Endothelial cell of umbilical vein (primary cell): ENCODE results near the gene ZNF446.

Experiments
- EZH2 ChIP-seq: IDR thresholded peaks from 2 replicates; pipeline ENCODE4 v1.6.1; 2012; ENCODE audit warnings: borderline replicate concordance, low read depth, mild to moderate bottlenecking, moderate library complexity, low read length, inconsistent platforms; ENCODE audit not compliant: severe bottlenecking
- POLR2A ChIP-seq: IDR thresholded peaks from 2 replicates; pipeline ENCODE4 v1.6.1; 2012; ENCODE audit warnings: low read depth, mild to moderate bottlenecking, control low read depth, low read length
- POLR2AphosphoS5 ChIP-seq: IDR thresholded peaks from 2 replicates; pipeline ENCODE4 v1.6.1; 2012; ENCODE audit warnings: low read depth, mild to moderate bottlenecking, control low read depth, low read length, moderate library complexity; ENCODE audit not compliant: insufficient read depth
- TF ChIP-seq, protein P1 (sequence below), 2 donors: IDR thresholded peaks; 1 replicate in 1 of 2; 2 replicates in 1 of 2; pipeline ENCODE4 v1.5.1; 2011; ENCODE audit warnings: low read length in 2 of 2, mild to moderate bottlenecking in 2 of 2, moderate library complexity in 2 of 2, control low read depth in 1 of 2, inconsistent platforms in 1 of 2, low read depth in 1 of 2; ENCODE audit not compliant: insufficient read depth in 1 of 2; ENCODE audit errors: extremely low read depth in 1 of 2
- TF ChIP-seq, protein P2 (sequence below): IDR thresholded peaks from 2 replicates; pipeline ENCODE4 v1.6.1; 2011; ENCODE audit not compliant: insufficient read depth, insufficient read length

DNA sequence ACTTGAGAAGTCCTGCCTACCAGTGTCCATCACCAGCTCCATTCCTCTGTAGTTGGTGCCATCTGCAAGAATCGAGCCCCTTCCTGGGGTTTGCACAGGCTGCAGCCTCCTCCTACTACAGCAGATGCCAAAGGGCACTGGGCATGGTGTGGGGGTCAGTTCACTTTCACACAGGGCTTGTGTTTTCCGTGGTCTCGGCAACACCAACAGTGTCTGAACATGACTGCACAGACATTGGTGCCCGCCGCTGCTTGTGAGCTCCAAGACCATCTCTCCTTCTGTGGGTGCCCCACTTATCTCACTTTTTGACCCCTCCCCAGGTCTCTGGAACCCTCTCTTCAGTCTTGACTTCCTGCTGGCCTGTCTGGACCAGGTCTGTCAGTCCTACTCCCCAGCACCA lies 15.2 kb downstream of the ZNF446 start:
- TF ChIP-seq, protein P1, sequence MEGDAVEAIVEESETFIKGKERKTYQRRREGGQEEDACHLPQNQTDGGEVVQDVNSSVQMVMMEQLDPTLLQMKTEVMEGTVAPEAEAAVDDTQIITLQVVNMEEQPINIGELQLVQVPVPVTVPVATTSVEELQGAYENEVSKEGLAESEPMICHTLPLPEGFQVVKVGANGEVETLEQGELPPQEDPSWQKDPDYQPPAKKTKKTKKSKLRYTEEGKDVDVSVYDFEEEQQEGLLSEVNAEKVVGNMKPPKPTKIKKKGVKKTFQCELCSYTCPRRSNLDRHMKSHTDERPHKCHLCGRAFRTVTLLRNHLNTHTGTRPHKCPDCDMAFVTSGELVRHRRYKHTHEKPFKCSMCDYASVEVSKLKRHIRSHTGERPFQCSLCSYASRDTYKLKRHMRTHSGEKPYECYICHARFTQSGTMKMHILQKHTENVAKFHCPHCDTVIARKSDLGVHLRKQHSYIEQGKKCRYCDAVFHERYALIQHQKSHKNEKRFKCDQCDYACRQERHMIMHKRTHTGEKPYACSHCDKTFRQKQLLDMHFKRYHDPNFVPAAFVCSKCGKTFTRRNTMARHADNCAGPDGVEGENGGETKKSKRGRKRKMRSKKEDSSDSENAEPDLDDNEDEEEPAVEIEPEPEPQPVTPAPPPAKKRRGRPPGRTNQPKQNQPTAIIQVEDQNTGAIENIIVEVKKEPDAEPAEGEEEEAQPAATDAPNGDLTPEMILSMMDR (IDR thresholded peaks at IDR 0.05; ENCODE audit: extremely low read depth in 1 of 2, insufficient read depth in 1 of 2, low read depth in 1 of 2, low read length in 2 of 2), result no peak
- TF ChIP-seq EZH2, result no peak
- no peak for TF ChIP-seq POLR2AphosphoS5
- TF ChIP-seq, protein P2, sequence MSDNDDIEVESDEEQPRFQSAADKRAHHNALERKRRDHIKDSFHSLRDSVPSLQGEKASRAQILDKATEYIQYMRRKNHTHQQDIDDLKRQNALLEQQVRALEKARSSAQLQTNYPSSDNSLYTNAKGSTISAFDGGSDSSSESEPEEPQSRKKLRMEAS, result no peak
- no peak for TF ChIP-seq POLR2A
